ENCODE data around the gene FAM240B. TPM values are rescaled to one million over a fixed set of nuclear protein-coding genes. Genes with fewer than 3 reads are reported as not detected.

Gene FAM240B
- total and polyA plus RNA-seq, 2 of the 8 experiments (the other 6 are each of a cell fraction or from before 2014, with no cell fraction given): not detected

GRCh38 chr9:38652044-38652443 lies 67.9 kb downstream of the FAM240B start:
- H3K23me2 ChIP-seq (ENCODE audit: low read depth, low read length): no peaks in the 10 kb centered on the region
- H3K27ac ChIP-seq (ENCODE audit: low read depth, low read length): no peak overlapping the region
- H2BK120ac ChIP-seq (replicated peaks; ENCODE audit: low read depth, low read length): no peak overlapping the region
- no peak overlapping the region for H3K4me3 ChIP-seq (ENCODE audit: extremely low read depth in 1 of 4, insufficient read depth in 2 of 4, low read depth in 3 of 4, low read length in 4 of 4)
- DNase-seq (ENCODE audit: low read depth in 1 of 2, low spot score in 2 of 2): no peak
- H3K79me1 ChIP-seq (ENCODE audit: low read depth, low read length): no peaks in the 10 kb centered on the region
- no peak overlapping the region for H3K4ac ChIP-seq (replicated peaks; ENCODE audit: insufficient read length, low read depth, low read length)
- no peaks in the 10 kb centered on the region for H3K79me2 ChIP-seq (ENCODE audit: control insufficient read depth in 1 of 2, insufficient read depth in 2 of 2, low read length in 2 of 2)
- no peak overlapping the region for H4K91ac ChIP-seq (replicated peaks; ENCODE audit: insufficient read length, low read length)
- H4K5ac ChIP-seq (ENCODE audit: insufficient read length, low read depth, low read length): no peak overlapping the region
- no peak for FAIRE-seq
- no peak overlapping the region for H3K23ac ChIP-seq (ENCODE audit: insufficient read length)
- H3K56ac ChIP-seq (replicated peaks; ENCODE audit: insufficient read length, low read depth, low read length): no peak overlapping the region
- H2AK5ac ChIP-seq (ENCODE audit: low read depth, low read length): no peak overlapping the region
- ChIA-PET CTCF (ENCODE audit: partially characterized antibody) (interaction anchor here (0.9 kb wide), 1 partner anchor 10 kb away, joined by 3 read pairs; no protein-coding TSS in a partner anchor), POLR2A (ENCODE audit: partially characterized antibody) (no interaction called here)
- no peak overlapping the region for H3K18ac ChIP-seq (ENCODE audit: extremely low read depth, low read length)
- no peaks in the 10 kb centered on the region for H3K9me3 ChIP-seq (ENCODE audit: insufficient read depth in 2 of 2, low read depth in 1 of 2, low read length in 1 of 2)
- H2BK15ac ChIP-seq (ENCODE audit: low read length): no peak overlapping the region
- H2BK12ac ChIP-seq (ENCODE audit: low read depth, low read length): no peak overlapping the region
- no peak overlapping the region for H3K14ac ChIP-seq (ENCODE audit: insufficient read length)
- no peaks in the 10 kb centered on the region for H3K4me1 ChIP-seq (replicated peaks in 1 of 4; ENCODE audit: control insufficient read depth in 3 of 4, insufficient read depth in 4 of 4, low read length in 3 of 4)
- H2BK20ac ChIP-seq (ENCODE audit: low read length): no peak overlapping the region; the same call in 1 of the 2 replicates
- no peak overlapping the region for H3K4me2 ChIP-seq (ENCODE audit: insufficient read depth in 1 of 2, low read depth in 2 of 2, low read length in 2 of 2)
- no peaks in the 10 kb centered on the region for H4K20me1 ChIP-seq (replicated peaks in 1 of 2; ENCODE audit: control insufficient read depth in 1 of 2, insufficient read depth in 2 of 2, low read length in 2 of 2)
- H3K36me3 ChIP-seq (ENCODE audit: control insufficient read depth in 2 of 4, insufficient read depth in 4 of 4, low read length in 3 of 4): no peaks in the 10 kb centered on the region
- no peak overlapping the region for H2AFZ ChIP-seq (ENCODE audit: low read length)
- no peak overlapping the region for H3K9ac ChIP-seq (replicated peaks in 1 of 4; ENCODE audit: extremely low read depth in 1 of 4, low read depth in 3 of 4, low read length in 3 of 4)
- 82% methylated on average over 2 of the region's 2 CpGs; no CpG with 5 or more reads in 1 of the 2 experiments for WGBS, 2 experiments (ENCODE audit: extremely low coverage in 1 of 2, insufficient coverage in 1 of 2, insufficient read length in 1 of 2, insufficient replicate concordance in 2 of 2, low coverage in 1 of 2, low lambda C conversion rate in 2 of 2, missing lambda C conversion rate in 1 of 2)
- H2BK5ac ChIP-seq (ENCODE audit: low read depth, low read length): no peak overlapping the region
- no peaks in the 10 kb centered on the region for H3K27me3 ChIP-seq (replicated peaks in 1 of 4; ENCODE audit: control insufficient read depth in 3 of 4, extremely low read depth in 1 of 4, insufficient read depth in 3 of 4, low read length in 3 of 4)
- H4K8ac ChIP-seq (ENCODE audit: extremely low read depth, insufficient read depth, low read length): no peak overlapping the region
- no peak for TF ChIP-seq PHF8 (conservative IDR thresholded peaks at IDR 0.05; ENCODE audit: low read depth, low read length)
- no peak for TF ChIP-seq SUZ12 (IDR thresholded peaks at IDR 0.05; ENCODE audit: low read length)
- no peak for TF ChIP-seq CBX5 (IDR thresholded peaks at IDR 0.05; ENCODE audit: low read depth, low read length)
- TF ChIP-seq JUND (IDR thresholded peaks at IDR 0.05; ENCODE audit: low read length): no peak
- TF ChIP-seq CHD2 (IDR thresholded peaks at IDR 0.05; ENCODE audit: low read length): no peak
- no peak for TF ChIP-seq CREB1 (IDR thresholded peaks at IDR 0.05)
- TF ChIP-seq HDAC2 (IDR thresholded peaks at IDR 0.05; ENCODE audit: borderline replicate concordance in 1 of 2, low read depth in 2 of 2, low read length in 2 of 2): no peak
- no peak for TF ChIP-seq ATF2 (IDR thresholded peaks at IDR 0.05; ENCODE audit: low read length)
- no peak for TF ChIP-seq SIX5 (IDR thresholded peaks at IDR 0.05; ENCODE audit: low read depth, low read length)
- no peak for TF ChIP-seq RNF2 (IDR thresholded peaks at IDR 0.05; ENCODE audit: borderline replicate concordance, low read depth, low read length, missing control alignments, poor library complexity, severe bottlenecking)

Data from H1 (cell line).